HG02884 (cell line): ENCODE results near the gene ATXN1.
A peak's percentile ranks its signal among the peaks of the same experiment; 100 is the strongest.
"Not testable (repeated sequence)": the region's sequence is repeated elsewhere in the genome, so short reads cannot be mapped to it uniquely, and the experiment has no call there.

ENCODE experiments used
- ATAC-seq: cut with Tn5 transposase; IDR thresholded peaks from one replicate; pipeline ENCODE4 v1.9.1; 2021; ENCODE audit warnings: mild to moderate bottlenecking, moderate library complexity; ENCODE audit not compliant: unreplicated experiment

The ATXN1 gene

GRCh38 chr6:16468991-16469615, 292.2 kb downstream of the ATXN1 start:
- no peak for ATAC-seq

GRCh38 chr6:16466800-16467553, 294.3 kb downstream of the ATXN1 start:
- no peak for ATAC-seq

- ATAC-seq, result no peak
Measured at GRCh38 chr6:16464045-16464444, 297.2 kb downstream of the ATXN1 start.

- ATAC-seq, result not testable (repeated sequence)
Measured at GRCh38 chr6:16463246-16463645, 298.0 kb downstream of the ATXN1 start.

- ATAC-seq, result no peak
Measured at GRCh38 chr6:16461491-16461890, 299.8 kb downstream of the ATXN1 start.

GRCh38 chr6:16459472-16459871, 301.8 kb downstream of the ATXN1 start:
- ATAC-seq, result not testable (repeated sequence)

GRCh38 chr6:16452348-16452747, 308.9 kb downstream of the ATXN1 start:
- ATAC-seq, result no peak

- no peak for ATAC-seq
Measured at GRCh38 chr6:16450821-16451220, 310.4 kb downstream of the ATXN1 start.

- ATAC-seq, result no peak
Measured at GRCh38 chr6:16450285-16450684, 311.0 kb downstream of the ATXN1 start.

- ATAC-seq, result no peak
Measured at GRCh38 chr6:16446273-16446672, 315.0 kb downstream of the ATXN1 start.

GRCh38 chr6:16442031-16442430, 319.2 kb downstream of the ATXN1 start:
- ATAC-seq, result no peak

GRCh38 chr6:16441262-16441661, 320.0 kb downstream of the ATXN1 start:
- ATAC-seq, result no peak

- ATAC-seq, result no peak
Measured at GRCh38 chr6:16440636-16441212, 320.5 kb downstream of the ATXN1 start.

GRCh38 chr6:16438718-16439591, 322.3 kb downstream of the ATXN1 start:
- no peak for ATAC-seq

- ATAC-seq, result no peak
Measured at GRCh38 chr6:16437984-16438383, 323.3 kb downstream of the ATXN1 start.

- ATAC-seq, result no peak
Measured at GRCh38 chr6:16437095-16437494, 324.2 kb downstream of the ATXN1 start.

- ATAC-seq, result no peak
Measured at GRCh38 chr6:16436550-16436949, 324.7 kb downstream of the ATXN1 start.

GRCh38 chr6:16434885-16435284, 326.4 kb downstream of the ATXN1 start:
- ATAC-seq, result no peak

GRCh38 chr6:16433338-16433890, 327.8 kb downstream of the ATXN1 start:
- no peak for ATAC-seq

- peak; percentile 61 for ATAC-seq
Measured at GRCh38 chr6:16432075-16433032, 328.9 kb downstream of the ATXN1 start.
